ENCODE measurements around the gene AP2A2. TPM values are rescaled to one million over a fixed set of nuclear protein-coding genes. Genes with fewer than 3 reads are reported as not detected.

AP2A2 gene
- total RNA-seq, 1 experiment from 2014 or later: 43.1 TPM

- no peak overlapping the region for H3K4me3 ChIP-seq
- no peaks in the 10 kb centered on the region for H3K27me3 ChIP-seq
- no peaks in the 10 kb centered on the region for H3K9me3 ChIP-seq
- DNase-seq: peak; percentile 58
- H3K36me3 ChIP-seq: no peaks in the 10 kb centered on the region
These were observed 128.8 kb downstream of the AP2A2 start for GRCh38 chr11:1054143-1055108.

- no peaks in the 10 kb centered on the region for H3K9me3 ChIP-seq
- no peaks in the 10 kb centered on the region for H3K27me3 ChIP-seq
- H3K36me3 ChIP-seq: no peaks in the 10 kb centered on the region
- H3K4me3 ChIP-seq: no peak overlapping the region
- DNase-seq: no peak
These were observed 129.5 kb downstream of the AP2A2 start for GRCh38 chr11:1055109-1055703.

- Histone ChIP-seq H3K27me3 (no peaks in the 10 kb centered on the region), H3K36me3 (no peaks in the 10 kb centered on the region), H3K9me3 (no peaks in the 10 kb centered on the region), H3K4me3 (no peak overlapping the region)
- no peak for DNase-seq
These were observed 130.5 kb downstream of the AP2A2 start for GRCh38 chr11:1055990-1056771.

- Histone ChIP-seq H3K4me3 (no peak overlapping the region), H3K27me3 (no peaks in the 10 kb centered on the region), H3K9me3 (peaks cover 13% of the 10 kb centered on the region), H3K36me3 (no peaks in the 10 kb centered on the region)
- no peak for DNase-seq
These were observed 132.1 kb downstream of the AP2A2 start for GRCh38 chr11:1057806-1058205.

- no peak for DNase-seq
- Histone ChIP-seq H3K36me3 (no peaks in the 10 kb centered on the region), H3K9me3 (peaks cover 18% of the 10 kb centered on the region), H3K4me3 (no peak overlapping the region), H3K27me3 (0 out of 2 replicates have a peak, but pooled peaks cover 3% of the 10 kb centered on the region)
These were observed 134.1 kb downstream of the AP2A2 start for GRCh38 chr11:1059759-1060158.

GRCh38 chr11:1060410-1060809, 134.7 kb downstream of the AP2A2 start:
- Histone ChIP-seq H3K4me3 (no peak overlapping the region), H3K9me3 (peaks cover 18% of the 10 kb centered on the region), H3K36me3 (no peaks in the 10 kb centered on the region), H3K27me3 (peaks cover 3% of the 10 kb centered on the region; the same call in 1 of the 2 replicates)
- DNase-seq: no peak

- H3K36me3 ChIP-seq: no peaks in the 10 kb centered on the region
- H3K27me3 ChIP-seq: peaks cover 9% of the 10 kb centered on the region
- peak; percentile 84 for DNase-seq
- peaks cover 18% of the 10 kb centered on the region for H3K9me3 ChIP-seq
- H3K4me3 ChIP-seq: no peak overlapping the region
These were observed 135.4 kb downstream of the AP2A2 start for GRCh38 chr11:1060852-1061616.

Other genes with a start within 250 kb of the AP2A2 start
- 14.8 and 34.6 TPM in 2 replicates for gene DEAF1, start 230.6 kb upstream of the AP2A2 start, total RNA-seq (2014; rRNA removed; shearing (Covaris generic); ENCODE audit: low replicate concordance)
- gene TMEM80, start 230.1 kb upstream of the AP2A2 start, total RNA-seq (2014; rRNA removed; shearing (Covaris generic); ENCODE audit: low replicate concordance): 32.4 and 98.7 TPM in 2 replicates
- 10.7 and 23.4 TPM in 2 replicates for gene EPS8L2, start 219.6 kb upstream of the AP2A2 start, total RNA-seq (2014; rRNA removed; shearing (Covaris generic); ENCODE audit: low replicate concordance)
- gene TALDO1, start 178.4 kb upstream of the AP2A2 start, total RNA-seq (2014; rRNA removed; shearing (Covaris generic); ENCODE audit: low replicate concordance): 200 and 209 TPM in 2 replicates
- 46.1 and 80.1 TPM in 2 replicates for gene GATD1, start 148.4 kb upstream of the AP2A2 start, total RNA-seq (2014; rRNA removed; shearing (Covaris generic); ENCODE audit: low replicate concordance)
- not detected in 2 replicates for gene CEND1, start 135.8 kb upstream of the AP2A2 start, total RNA-seq (2014; rRNA removed; shearing (Covaris generic); ENCODE audit: low replicate concordance)
- gene SLC25A22, start 127.6 kb upstream of the AP2A2 start, total RNA-seq (2014; rRNA removed; shearing (Covaris generic); ENCODE audit: low replicate concordance): 28.6 and 31.3 TPM in 2 replicates
- gene PIDD1, start 120.6 kb upstream of the AP2A2 start, total RNA-seq (2014; rRNA removed; shearing (Covaris generic); ENCODE audit: low replicate concordance): 4.9 and 10.8 TPM in 2 replicates
- 770 and 1,105 TPM in 2 replicates for gene RPLP2, start 115.9 kb upstream of the AP2A2 start, total RNA-seq (2014; rRNA removed; shearing (Covaris generic); ENCODE audit: low replicate concordance)
- 4.2 and 12.4 TPM in 2 replicates for gene PNPLA2, start 107.0 kb upstream of the AP2A2 start, total RNA-seq (2014; rRNA removed; shearing (Covaris generic); ENCODE audit: low replicate concordance)
- not detected in 2 replicates for gene CRACR2B, start 98.0 kb upstream of the AP2A2 start, total RNA-seq (2014; rRNA removed; shearing (Covaris generic); ENCODE audit: low replicate concordance)
- 1,173 and 1,451 TPM in 2 replicates for gene CD151, start 92.9 kb upstream of the AP2A2 start, total RNA-seq (2014; rRNA removed; shearing (Covaris generic); ENCODE audit: low replicate concordance)
- gene POLR2L, start 83.3 kb upstream of the AP2A2 start, total RNA-seq (2014; rRNA removed; shearing (Covaris generic); ENCODE audit: low replicate concordance): 9.7 and 190 TPM in 2 replicates
- gene TSPAN4, start 83.0 kb upstream of the AP2A2 start, total RNA-seq (2014; rRNA removed; shearing (Covaris generic); ENCODE audit: low replicate concordance): 222 and 399 TPM in 2 replicates
- gene CHID1, start 15.1 kb upstream of the AP2A2 start, total RNA-seq (2014; rRNA removed; shearing (Covaris generic); ENCODE audit: low replicate concordance): 88.4 and 139 TPM in 2 replicates
- not detected in 2 replicates for gene MUC6, start 110.8 kb downstream of the AP2A2 start, total RNA-seq (2014; rRNA removed; shearing (Covaris generic); ENCODE audit: low replicate concordance)
- gene MUC2, start 149.0 kb downstream of the AP2A2 start, total RNA-seq (2014; rRNA removed; shearing (Covaris generic); ENCODE audit: low replicate concordance): not detected in 2 replicates
- gene MUC5AC, start 232.1 kb downstream of the AP2A2 start, total RNA-seq (2014; rRNA removed; shearing (Covaris generic); ENCODE audit: low replicate concordance): not detected in 2 replicates

Measured in MG63 (cell line).